ENCODE measurements around the gene SHISAL1. TPM values are rescaled to one million over a fixed set of nuclear protein-coding genes. Genes with fewer than 3 reads are reported as not detected.

Gene SHISAL1
- total RNA-seq, 3 donors from 2014 or later = 0.32 to 1.2 (median 0.33) TPM

DNA sequence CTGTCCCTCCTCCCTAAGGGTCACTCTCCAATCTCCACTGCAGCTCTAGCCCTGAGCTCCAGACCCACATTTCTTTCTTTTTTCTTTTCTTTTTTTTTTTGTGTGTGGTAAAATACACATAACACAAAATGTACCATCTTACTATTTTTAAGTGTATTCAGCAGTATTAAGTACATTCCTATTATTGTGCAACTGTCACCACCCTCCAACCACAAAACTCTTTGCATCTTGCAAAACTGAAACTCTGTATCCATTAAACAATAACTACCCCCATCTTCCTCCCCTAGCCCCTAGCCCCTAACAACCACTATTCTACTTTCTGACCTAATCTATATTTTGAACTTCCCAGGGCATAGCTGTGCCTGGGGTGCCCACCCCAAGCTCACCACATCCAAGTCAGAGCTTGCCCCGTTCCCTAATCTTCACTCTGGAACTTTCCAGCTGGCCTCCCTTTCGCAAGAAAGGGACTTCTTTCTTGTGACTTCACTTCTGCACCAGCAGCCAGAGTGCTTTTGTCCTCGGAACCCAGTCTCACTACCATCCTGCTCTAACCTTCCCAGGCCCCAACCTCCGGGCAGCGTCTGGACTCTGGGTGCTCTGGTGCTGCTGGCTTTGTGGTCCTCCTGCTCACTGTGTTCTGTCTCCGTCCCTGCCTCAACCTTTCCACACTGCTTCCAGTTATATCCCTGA, 101.3 kb downstream of the SHISAL1 start:
- TF ChIP-seq POLR2AphosphoS5 (IDR thresholded peaks at IDR 0.05) (no peak), POLR2A (IDR thresholded peaks at IDR 0.05) (no peak)
- TF ChIP-seq, protein P1, sequence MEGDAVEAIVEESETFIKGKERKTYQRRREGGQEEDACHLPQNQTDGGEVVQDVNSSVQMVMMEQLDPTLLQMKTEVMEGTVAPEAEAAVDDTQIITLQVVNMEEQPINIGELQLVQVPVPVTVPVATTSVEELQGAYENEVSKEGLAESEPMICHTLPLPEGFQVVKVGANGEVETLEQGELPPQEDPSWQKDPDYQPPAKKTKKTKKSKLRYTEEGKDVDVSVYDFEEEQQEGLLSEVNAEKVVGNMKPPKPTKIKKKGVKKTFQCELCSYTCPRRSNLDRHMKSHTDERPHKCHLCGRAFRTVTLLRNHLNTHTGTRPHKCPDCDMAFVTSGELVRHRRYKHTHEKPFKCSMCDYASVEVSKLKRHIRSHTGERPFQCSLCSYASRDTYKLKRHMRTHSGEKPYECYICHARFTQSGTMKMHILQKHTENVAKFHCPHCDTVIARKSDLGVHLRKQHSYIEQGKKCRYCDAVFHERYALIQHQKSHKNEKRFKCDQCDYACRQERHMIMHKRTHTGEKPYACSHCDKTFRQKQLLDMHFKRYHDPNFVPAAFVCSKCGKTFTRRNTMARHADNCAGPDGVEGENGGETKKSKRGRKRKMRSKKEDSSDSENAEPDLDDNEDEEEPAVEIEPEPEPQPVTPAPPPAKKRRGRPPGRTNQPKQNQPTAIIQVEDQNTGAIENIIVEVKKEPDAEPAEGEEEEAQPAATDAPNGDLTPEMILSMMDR (IDR thresholded peaks at IDR 0.05) = no peak
- H3K36me3 ChIP-seq = no peaks in the 10 kb centered on the region
- peak overlapping the region in 1 of 2 donors; percentile 38 for H3K27ac ChIP-seq
- no peak for DNase-seq (ENCODE audit: low spot score in 2 of 2)
- H3K4me3 ChIP-seq = no peak overlapping the region
- no peaks in the 10 kb centered on the region for H3K27me3 ChIP-seq
- H3K4me1 ChIP-seq = no peaks in the 10 kb centered on the region
- intact Hi-C loops (cut with DNase I; ENCODE audit: low total_unique reads) = no loop called here
- peaks cover 16 to 19% of the 10 kb centered on the region in 2 donors for H3K9me3 ChIP-seq

DNA sequence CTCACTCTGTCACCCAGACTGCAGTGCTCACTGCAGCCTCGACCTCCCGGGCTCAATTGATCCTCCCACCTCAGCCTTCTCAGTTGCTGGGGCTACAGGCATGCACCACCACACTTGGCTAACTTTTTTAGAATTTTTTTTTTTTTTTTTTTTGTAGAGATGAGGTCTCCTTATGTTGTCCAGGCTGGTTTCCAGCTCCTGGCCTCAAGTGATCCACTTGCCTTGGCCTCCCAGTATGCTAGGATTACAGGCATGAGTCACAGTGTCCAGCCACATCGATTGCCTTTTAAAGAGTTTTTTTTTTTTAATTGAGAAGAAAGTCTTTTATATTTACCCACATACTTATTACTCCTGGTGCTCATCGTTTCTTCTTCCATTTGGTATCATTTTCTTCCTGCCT, 102.0 kb downstream of the SHISAL1 start:
- no peak overlapping the region for H3K4me3 ChIP-seq
- H3K36me3 ChIP-seq = no peaks in the 10 kb centered on the region
- H3K9me3 ChIP-seq = peaks cover 12 to 16% of the 10 kb centered on the region in 2 donors
- H3K27ac ChIP-seq = no peak overlapping the region
- TF ChIP-seq, protein P1 (IDR thresholded peaks at IDR 0.05) = no peak
- TF ChIP-seq POLR2AphosphoS5 (IDR thresholded peaks at IDR 0.05) (no peak), POLR2A (IDR thresholded peaks at IDR 0.05) (no peak)
- no peaks in the 10 kb centered on the region for H3K4me1 ChIP-seq
- no peaks in the 10 kb centered on the region for H3K27me3 ChIP-seq
- intact Hi-C loops (cut with DNase I; ENCODE audit: low total_unique reads) = no loop called here
- no peak for DNase-seq (ENCODE audit: low spot score in 2 of 2)

DNA sequence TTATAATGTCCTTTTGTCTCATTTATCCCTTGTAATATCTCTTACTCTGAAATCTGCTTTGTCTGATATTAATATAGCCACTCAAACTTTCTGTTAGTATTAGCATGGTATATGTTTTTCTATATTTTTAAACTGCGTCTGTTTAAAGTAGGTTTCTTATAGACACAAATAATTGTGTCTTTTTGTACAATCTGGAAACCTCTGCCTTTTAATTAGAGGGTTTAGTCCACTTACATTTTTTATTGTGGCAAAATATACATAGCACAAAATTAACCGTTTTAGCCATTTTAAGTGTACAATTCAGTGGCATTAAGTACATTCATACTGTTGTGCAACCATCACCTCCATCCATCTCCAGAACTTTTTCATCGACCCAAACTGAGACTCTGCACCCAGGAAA, 103.4 kb downstream of the SHISAL1 start:
- no peak for DNase-seq (ENCODE audit: low spot score in 2 of 2)
- Histone ChIP-seq H3K36me3 (no peaks in the 10 kb centered on the region), H3K4me1 (no peaks in the 10 kb centered on the region), H3K27ac (no peak overlapping the region), H3K4me3 (no peak overlapping the region), H3K27me3 (no peaks in the 10 kb centered on the region), H3K9me3 (peaks cover 0 to 5% of the 10 kb centered on the region in 2 donors)
- TF ChIP-seq, protein P1 (IDR thresholded peaks at IDR 0.05) = no peak
- TF ChIP-seq POLR2AphosphoS5 (IDR thresholded peaks at IDR 0.05) (no peak), POLR2A (IDR thresholded peaks at IDR 0.05) (no peak)
- intact Hi-C loops (cut with DNase I; ENCODE audit: low total_unique reads) = no loop called here

DNA sequence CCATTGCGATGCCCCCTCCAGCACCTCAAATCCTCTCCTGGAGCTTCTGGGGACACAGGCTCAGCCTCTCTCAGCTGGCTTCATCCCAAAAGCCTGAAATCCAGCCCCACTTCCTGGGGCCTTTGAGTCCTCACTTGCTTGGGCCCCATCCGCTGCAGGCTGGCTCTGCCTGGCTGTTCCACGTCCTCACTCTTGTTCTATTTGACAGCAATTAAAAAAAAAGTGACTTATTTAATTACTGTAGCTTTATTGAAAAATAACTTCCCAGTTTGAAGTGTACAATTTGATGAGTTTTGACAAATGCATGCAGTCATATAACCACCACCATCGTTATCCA, 104.8 kb downstream of the SHISAL1 start:
- no peak overlapping the region for H3K27ac ChIP-seq
- peaks cover 0 to 5% of the 10 kb centered on the region in 2 donors for H3K9me3 ChIP-seq
- H3K4me1 ChIP-seq = no peaks in the 10 kb centered on the region
- no peak for DNase-seq (ENCODE audit: low spot score in 2 of 2)
- no peak overlapping the region for H3K4me3 ChIP-seq
- intact Hi-C loops (cut with DNase I; ENCODE audit: low total_unique reads) = no loop called here
- TF ChIP-seq POLR2AphosphoS5 (IDR thresholded peaks at IDR 0.05) (no peak), POLR2A (IDR thresholded peaks at IDR 0.05) (no peak)
- TF ChIP-seq, protein P1 (IDR thresholded peaks at IDR 0.05) = no peak
- no peaks in the 10 kb centered on the region for H3K36me3 ChIP-seq
- no peaks in the 10 kb centered on the region for H3K27me3 ChIP-seq

DNA sequence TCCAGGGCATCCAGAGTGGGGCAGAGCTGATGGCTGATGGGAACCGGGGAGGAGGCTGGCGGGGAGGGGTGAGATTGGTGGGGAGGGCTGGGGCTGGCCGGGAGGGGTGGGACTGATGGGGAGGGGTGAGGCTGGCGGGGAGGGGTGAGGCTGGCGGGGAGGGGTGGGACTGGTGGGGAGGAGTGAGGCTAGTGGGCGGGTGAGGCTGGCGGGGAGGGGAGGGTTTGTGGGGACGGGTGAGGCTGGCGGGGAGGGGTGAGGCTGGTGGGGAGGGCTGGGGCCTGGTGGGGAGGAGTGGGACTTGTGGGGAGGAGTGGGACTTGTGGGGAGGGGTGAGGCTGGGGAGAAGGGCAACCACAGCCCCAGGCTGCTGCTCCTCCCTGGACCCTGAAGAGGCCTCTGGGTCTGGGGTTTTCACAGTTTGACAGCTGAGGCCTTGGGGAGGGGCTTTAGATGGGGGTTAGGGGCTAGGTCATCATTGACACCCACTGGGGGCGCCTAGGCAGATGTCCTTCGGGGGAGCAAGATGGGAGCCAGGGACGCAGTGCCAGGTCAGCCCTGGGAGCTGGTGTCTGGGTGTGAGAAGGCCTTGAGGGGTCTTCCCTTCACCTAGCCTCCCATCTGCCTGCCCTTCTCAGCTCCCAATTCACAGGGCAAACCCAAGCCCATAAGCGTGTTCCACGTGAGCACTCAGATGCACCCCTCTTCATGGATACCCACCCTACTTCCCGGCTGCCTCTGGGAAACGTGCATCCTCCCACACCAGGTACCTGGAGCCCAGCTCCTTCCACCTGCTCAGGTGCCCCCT, 105.4 kb downstream of the SHISAL1 start:
- intact Hi-C loops (cut with DNase I; ENCODE audit: low total_unique reads) = no loop called here
- Histone ChIP-seq H3K36me3 (no peaks in the 10 kb centered on the region), H3K27me3 (no peaks in the 10 kb centered on the region), H3K4me3 (no peak overlapping the region), H3K4me1 (no peaks in the 10 kb centered on the region), H3K27ac (no peak overlapping the region), H3K9me3 (peaks cover 0 to 5% of the 10 kb centered on the region in 2 donors)
- TF ChIP-seq, protein P1 (IDR thresholded peaks at IDR 0.05) = no peak
- TF ChIP-seq POLR2A (IDR thresholded peaks at IDR 0.05) (no peak), POLR2AphosphoS5 (IDR thresholded peaks at IDR 0.05) (no peak)
- DNase-seq (ENCODE audit: low spot score in 2 of 2) = no peak
